GM21528 (cell line): ENCODE results near the gene BCL11A.

Source experiments
- ATAC-seq: cut with Tn5 transposase; IDR thresholded peaks from one replicate; pipeline ENCODE4 v1.9.1; 2021; ENCODE audit warnings: mild to moderate bottlenecking, moderate library complexity; ENCODE audit not compliant: unreplicated experiment, low FRiP score

BCL11A gene

GRCh38 chr2:60553495-60554073, at the start of gene BCL11A:
Gene BCL11A (minus strand): TSS chr2:60553654. CDS start chr2:60553270, 384 bp downstream.
- peak; percentile 0 for ATAC-seq

GRCh38 chr2:60602828-60603532, 49.5 kb upstream of the BCL11A start:
- no peak for ATAC-seq

GRCh38 chr2:60602388-60602787, 48.9 kb upstream of the BCL11A start:
- ATAC-seq = no peak

GRCh38 chr2:60598271-60598670, 44.8 kb upstream of the BCL11A start:
- no peak for ATAC-seq

GRCh38 chr2:60597346-60597745, 43.9 kb upstream of the BCL11A start:
- no peak for ATAC-seq

- no peak for ATAC-seq
These were observed 43.0 kb upstream of the BCL11A start for GRCh38 chr2:60596411-60596810.

- no peak for ATAC-seq
These were observed 42.5 kb upstream of the BCL11A start for GRCh38 chr2:60595953-60596352.

- ATAC-seq = no peak
These were observed 35.6 kb upstream of the BCL11A start for GRCh38 chr2:60589104-60589503.

GRCh38 chr2:60586081-60586480, 32.6 kb upstream of the BCL11A start:
- ATAC-seq = no peak

- ATAC-seq = no peak
These were observed 31.8 kb upstream of the BCL11A start for GRCh38 chr2:60585276-60585675.

- no peak for ATAC-seq
These were observed 30.1 kb upstream of the BCL11A start for GRCh38 chr2:60583604-60584003.

GRCh38 chr2:60581433-60582282, 28.2 kb upstream of the BCL11A start:
- peak; percentile 91 for ATAC-seq

GRCh38 chr2:60577682-60578283, 24.3 kb upstream of the BCL11A start:
- ATAC-seq = no peak

- ATAC-seq = no peak
These were observed 19.8 kb upstream of the BCL11A start for GRCh38 chr2:60573251-60573650.

GRCh38 chr2:60570251-60570650, 16.8 kb upstream of the BCL11A start:
- ATAC-seq = no peak

- ATAC-seq = no peak
These were observed 16.2 kb upstream of the BCL11A start for GRCh38 chr2:60569680-60570111.

GRCh38 chr2:60567919-60568768, 14.7 kb upstream of the BCL11A start:
- ATAC-seq = no peak

GRCh38 chr2:60567096-60567495, 13.6 kb upstream of the BCL11A start:
- ATAC-seq = no peak

GRCh38 chr2:60565472-60565871, 12.0 kb upstream of the BCL11A start:
- ATAC-seq = no peak
